HCT116 (cell line): ENCODE measurements around the gene LRRTM4. TPM values are rescaled to one million over a fixed set of nuclear protein-coding genes. Genes with fewer than 3 reads are reported as not detected.

Source experiments
- ATAC-seq: fragments of 200-7000 bp; cut with Tn5 transposase; 2 replicates; pipeline ENCODE4 v1.9.1; 2020; ENCODE audit warnings: mild to moderate bottlenecking, moderate library complexity
- BruUV-seq: library from RNA; stranded (reverse); fragments of 400-500 nt; replicated peaks from 2 replicates; lab custom pipeline; 2021; lab: Mats Ljungman, UMichigan
- CTCF ChIA-PET: fragments of 300-600 bp; sonication (Branson Sonifier 250); formaldehyde crosslinking; loops from one replicate; lab custom pipeline; 2021; ENCODE audit warnings: antibody characterized with exemption; lab: Charles Lee
- POLR2A ChIA-PET: fragments of 300-600, 350-600 bp; sonication (Branson Sonifier 250); formaldehyde crosslinking; loops from one replicate; lab custom pipeline; 2021; ENCODE audit warnings: antibody characterized with exemption; lab: Charles Lee
- RAD21 ChIA-PET, 2 experiments: fragments of 300-600 bp; sonication (Branson Sonifier 250); formaldehyde crosslinking; loops; one replicate each; lab custom pipeline; 2023; ENCODE audit warnings: low total read pairs in 2 of 2; ENCODE audit not compliant: uncharacterized antibody in 2 of 2, unreplicated experiment in 2 of 2, low non-redundant PET in 1 of 2; lab: Charles Lee
- DNase-seq: peaks from one replicate; pipeline ENCODE4 v3.0.0-alpha.2; 2010; ENCODE audit warnings: low read depth, low spot score
- H2AFZ ChIP-seq: fragments of 200-600 bp; shearing (Covaris generic), sonication (generic); 2 replicates; pipeline ENCODE4 v1.6.1; 2017; ENCODE audit warnings: low read depth, mixed run types, mixed read lengths, antibody characterized with exemption, low read length; ENCODE audit not compliant: poor library complexity, severe bottlenecking
- H3K27ac ChIP-seq: 2 replicates; pipeline ENCODE4 v1.5.1; 2012; ENCODE audit warnings: low read depth, low read length
- H3K27me3 ChIP-seq: fragments of 200-600 bp; sonication (generic); 2 replicates; pipeline ENCODE4 v1.6.1; 2016; ENCODE audit warnings: mixed run types, low read length, mixed read lengths; ENCODE audit not compliant: insufficient read depth
- H3K36me3 ChIP-seq, 2 experiments: fragments of 200-500 bp in 1 of 2; fragments of 200-600 bp in 1 of 2; sonication (Bioruptor generic) in 1 of 2; sonication (generic) in 1 of 2; 2 replicates each; pipeline versions ENCODE4 v1.5.1 to v1.6.1; 2014 to 2016; ENCODE audit warnings: low read length in 2 of 2, inconsistent platforms in 1 of 2, mixed read lengths in 1 of 2, mixed run types in 1 of 2; ENCODE audit not compliant: insufficient read depth in 2 of 2, control insufficient read depth in 1 of 2
- H3K4me1 ChIP-seq, 2 experiments: fragments of 200-600 bp in 1 of 2; sonication (generic) in 1 of 2; 2 replicates each; pipeline versions ENCODE4 v1.5.1 to v1.6.1; 2012 to 2017; ENCODE audit warnings: low read length in 2 of 2, inconsistent platforms in 1 of 2, mild to moderate bottlenecking in 1 of 2, mixed read lengths in 1 of 2, mixed run types in 1 of 2, moderate library complexity in 1 of 2; ENCODE audit not compliant: insufficient read depth in 2 of 2, control insufficient read depth in 1 of 2
- H3K4me2 ChIP-seq: fragments of 200-600 bp; sonication (generic); 2 replicates; pipeline ENCODE4 v1.6.1; 2017; ENCODE audit warnings: mixed run types, low read length, mixed read lengths
- H3K4me3 ChIP-seq, 2 experiments: fragments of 200-600 bp in 1 of 2; sonication (generic) in 1 of 2; replicated peaks in 1 of 2; 2 replicates each; pipeline ENCODE4 v1.5.1; 2011 to 2016; ENCODE audit warnings: low read length in 2 of 2, control low read depth in 1 of 2, low read depth in 1 of 2, mild to moderate bottlenecking in 1 of 2, mixed read lengths in 1 of 2, mixed run types in 1 of 2
- H3K79me2 ChIP-seq: fragments of 200-600 bp; sonication (generic); 2 replicates; pipeline ENCODE4 v1.6.1; 2017; ENCODE audit warnings: mild to moderate bottlenecking, mixed run types, low read length, moderate library complexity, mixed read lengths; ENCODE audit not compliant: insufficient read depth
- H3K9ac ChIP-seq: fragments of 200-600 bp; sonication (generic); 2 replicates; pipeline ENCODE4 v1.6.1; 2016; ENCODE audit warnings: low read length, mixed read lengths
- H3K9me2 ChIP-seq: fragments of 200-600 bp; sonication (generic), shearing (Covaris generic); 2 replicates; pipeline ENCODE4 v1.6.1; 2017; ENCODE audit warnings: mixed run types, mild to moderate bottlenecking, moderate library complexity; ENCODE audit not compliant: insufficient read depth
- H3K9me3 ChIP-seq, 2 experiments: fragments of 200-500 bp in 1 of 2; fragments of 200-600 bp in 1 of 2; sonication (Bioruptor generic) in 1 of 2; sonication (generic) in 1 of 2; 2 replicates each; pipeline ENCODE4 v1.6.1; 2014 to 2017; ENCODE audit warnings: low read length in 2 of 2, mixed read lengths in 2 of 2, inconsistent platforms in 1 of 2, low read depth in 1 of 2, mild to moderate bottlenecking in 1 of 2, mixed run types in 1 of 2, moderate library complexity in 1 of 2; ENCODE audit not compliant: control insufficient read depth in 1 of 2, insufficient read depth in 1 of 2
- H4K20me1 ChIP-seq: fragments of 200-600 bp; sonication (generic), shearing (Covaris generic); 2 replicates; pipeline ENCODE4 v1.6.1; 2017; ENCODE audit warnings: mixed run types, mild to moderate bottlenecking, moderate library complexity; ENCODE audit not compliant: insufficient read depth
- CBX3 ChIP-seq: IDR thresholded peaks from 2 replicates; pipeline ENCODE4 v1.6.1; 2012; ENCODE audit warnings: low read depth
- CEBPB ChIP-seq: IDR thresholded peaks from 2 replicates; pipeline ENCODE4 v1.6.1; 2012; ENCODE audit warnings: low read depth
- EGR1 ChIP-seq: IDR thresholded peaks from 2 replicates; pipeline ENCODE4 v1.6.1; 2012; ENCODE audit warnings: low read depth
- POLR2A ChIP-seq: IDR thresholded peaks from 2 replicates; pipeline ENCODE4 v1.7.0; 2011; ENCODE audit warnings: borderline replicate concordance; ENCODE audit not compliant: insufficient read depth, insufficient read length; ENCODE audit errors: extremely low read depth
- SIN3A ChIP-seq: IDR thresholded peaks from 2 replicates; pipeline ENCODE4 v1.6.1; 2012; ENCODE audit warnings: low read depth
- SP1 ChIP-seq: IDR thresholded peaks from 2 replicates; pipeline ENCODE4 v1.6.1; 2012; ENCODE audit warnings: low read depth
- TCF7L2 ChIP-seq: IDR thresholded peaks from 2 replicates; pipeline ENCODE4 v1.7.0; 2011; ENCODE audit warnings: borderline replicate concordance, inconsistent platforms; ENCODE audit not compliant: insufficient read depth, insufficient read length; ENCODE audit errors: extremely low read depth
- intact Hi-C: fragments of 100-400 bp; cut with micrococcal nuclease; formaldehyde crosslinking; loops from 2 replicates; pipeline ENCODE4 v1.10.0; 2022
- total RNA-seq: library from RNA; stranded (reverse); gene quantifications from one replicate; pipeline ENCODE4 v1.2.1, GENCODE V29; 2021; ENCODE audit not compliant: unreplicated experiment
- TF ChIP-seq, protein P1 (sequence below): IDR thresholded peaks from 2 replicates; pipeline ENCODE4 v1.6.1; 2012
- TF ChIP-seq, protein P2 (sequence below): IDR thresholded peaks from 2 replicates; pipeline ENCODE4 v1.6.1; 2012; ENCODE audit warnings: low read depth
- TF ChIP-seq, protein P3 (sequence below): IDR thresholded peaks from 2 replicates; pipeline ENCODE4 v1.6.1; 2012

Gene LRRTM4
- total RNA-seq, 1 experiment from 2014 or later = 0.25 TPM

DNA sequence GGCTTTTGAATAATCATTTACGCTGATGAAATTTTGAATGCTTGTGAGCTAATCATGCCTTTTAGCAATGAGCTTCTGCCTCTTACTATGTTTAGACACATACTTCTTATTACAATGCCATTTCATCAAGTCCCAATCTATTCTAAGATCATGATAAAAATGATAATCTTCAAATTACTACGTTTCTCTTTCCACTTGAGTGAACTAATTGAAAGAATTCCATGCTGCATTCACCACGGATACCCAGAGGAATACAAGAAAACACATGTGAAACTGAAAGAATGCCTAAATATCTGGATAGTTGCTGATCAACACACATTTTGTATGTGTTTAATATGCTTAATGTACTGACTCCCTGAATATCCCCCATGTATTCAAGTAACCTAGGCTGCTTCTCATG is 62.3 kb downstream of the LRRTM4 start:
- ChIA-PET POLR2A (no interaction called here), RAD21 (no interaction called here), CTCF (no interaction called here)
- TF ChIP-seq, protein P1, sequence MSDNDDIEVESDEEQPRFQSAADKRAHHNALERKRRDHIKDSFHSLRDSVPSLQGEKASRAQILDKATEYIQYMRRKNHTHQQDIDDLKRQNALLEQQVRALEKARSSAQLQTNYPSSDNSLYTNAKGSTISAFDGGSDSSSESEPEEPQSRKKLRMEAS = no peak
- no peak for TF ChIP-seq EGR1
- TF ChIP-seq CBX3 = no peak
- TF ChIP-seq, protein P2, sequence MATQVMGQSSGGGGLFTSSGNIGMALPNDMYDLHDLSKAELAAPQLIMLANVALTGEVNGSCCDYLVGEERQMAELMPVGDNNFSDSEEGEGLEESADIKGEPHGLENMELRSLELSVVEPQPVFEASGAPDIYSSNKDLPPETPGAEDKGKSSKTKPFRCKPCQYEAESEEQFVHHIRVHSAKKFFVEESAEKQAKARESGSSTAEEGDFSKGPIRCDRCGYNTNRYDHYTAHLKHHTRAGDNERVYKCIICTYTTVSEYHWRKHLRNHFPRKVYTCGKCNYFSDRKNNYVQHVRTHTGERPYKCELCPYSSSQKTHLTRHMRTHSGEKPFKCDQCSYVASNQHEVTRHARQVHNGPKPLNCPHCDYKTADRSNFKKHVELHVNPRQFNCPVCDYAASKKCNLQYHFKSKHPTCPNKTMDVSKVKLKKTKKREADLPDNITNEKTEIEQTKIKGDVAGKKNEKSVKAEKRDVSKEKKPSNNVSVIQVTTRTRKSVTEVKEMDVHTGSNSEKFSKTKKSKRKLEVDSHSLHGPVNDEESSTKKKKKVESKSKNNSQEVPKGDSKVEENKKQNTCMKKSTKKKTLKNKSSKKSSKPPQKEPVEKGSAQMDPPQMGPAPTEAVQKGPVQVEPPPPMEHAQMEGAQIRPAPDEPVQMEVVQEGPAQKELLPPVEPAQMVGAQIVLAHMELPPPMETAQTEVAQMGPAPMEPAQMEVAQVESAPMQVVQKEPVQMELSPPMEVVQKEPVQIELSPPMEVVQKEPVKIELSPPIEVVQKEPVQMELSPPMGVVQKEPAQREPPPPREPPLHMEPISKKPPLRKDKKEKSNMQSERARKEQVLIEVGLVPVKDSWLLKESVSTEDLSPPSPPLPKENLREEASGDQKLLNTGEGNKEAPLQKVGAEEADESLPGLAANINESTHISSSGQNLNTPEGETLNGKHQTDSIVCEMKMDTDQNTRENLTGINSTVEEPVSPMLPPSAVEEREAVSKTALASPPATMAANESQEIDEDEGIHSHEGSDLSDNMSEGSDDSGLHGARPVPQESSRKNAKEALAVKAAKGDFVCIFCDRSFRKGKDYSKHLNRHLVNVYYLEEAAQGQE = no peak
- no peak for TF ChIP-seq POLR2A
- no peak for TF ChIP-seq SP1
- TF ChIP-seq TCF7L2 = no peak
- TF ChIP-seq CEBPB = no peak
- no peak for TF ChIP-seq SIN3A
- TF ChIP-seq, protein P3, sequence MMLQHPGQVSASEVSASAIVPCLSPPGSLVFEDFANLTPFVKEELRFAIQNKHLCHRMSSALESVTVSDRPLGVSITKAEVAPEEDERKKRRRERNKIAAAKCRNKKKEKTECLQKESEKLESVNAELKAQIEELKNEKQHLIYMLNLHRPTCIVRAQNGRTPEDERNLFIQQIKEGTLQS = no peak
- intact Hi-C loops = no loop called here
- Histone ChIP-seq H3K9me3 (peaks cover 4 to 18% of the 10 kb centered on the region in 2 experiments; a peak in 2 of 4 replicates), H3K9me2 (no peaks in the 10 kb centered on the region), H3K9ac (no peak overlapping the region), H3K4me1 (no peaks in the 10 kb centered on the region), H4K20me1 (no peaks in the 10 kb centered on the region), H3K36me3 (no peaks in the 10 kb centered on the region), H3K79me2 (no peaks in the 10 kb centered on the region), H3K27me3 (no peaks in the 10 kb centered on the region), H3K27ac (no peak overlapping the region), H3K4me2 (no peak overlapping the region), H3K4me3 (no peak overlapping the region), H2AFZ (no peak overlapping the region)
- no peak for ATAC-seq
- no TSS peak for BruUV-seq
- no peak for DNase-seq
